HepG2 (cell line): ENCODE results near the gene HMCN2. TPM values are rescaled to one million over a fixed set of nuclear protein-coding genes. Genes with fewer than 3 reads are reported as not detected.

Source experiments
- ATAC-seq: fragments of 200-7000 bp; cut with Tn5 transposase; 3 replicates; pipeline ENCODE4 v1.9.1; 2020; ENCODE audit warnings: mild to moderate bottlenecking, moderate library complexity
- BruUV-seq: library from RNA; stranded (reverse); fragments of 400-500 nt; replicated peaks from 2 replicates; lab custom pipeline; 2021; lab: Mats Ljungman, UMichigan
- CTCF ChIA-PET: fragments of 300-600 bp; formaldehyde crosslinking; extraction: SDS; loops from one replicate; lab custom pipeline; 2021; ENCODE audit warnings: low total read pairs, inconsistent platforms, low intra/inter-chr PET ratio; lab: Yijun Ruan, JAX
- POLR2A ChIA-PET: fragments of 350-600 bp; sonication (Branson Sonifier 250); formaldehyde crosslinking; loops from one replicate; lab custom pipeline; 2020; ENCODE audit warnings: antibody characterized with exemption, inconsistent platforms; lab: Yijun Ruan, JAX
- DNase-seq: peaks from one replicate; pipeline ENCODE4 v3.0.0-alpha.2; 2015; ENCODE audit warnings: low spot score
- FAIRE-seq: peaks from 3 replicates; lab custom pipeline; 2011; peaks lifted over from hg19 to GRCh38; lab: Jason Lieb, UNC
- H2AFZ ChIP-seq: one replicate; pipeline ENCODE4 v1.6.1; 2011; ENCODE audit warnings: low read length, inconsistent platforms
- H3K27ac ChIP-seq: fragments of 300-600 bp; 3 replicates; pipeline ENCODE4 v1.8.0; 2011; ENCODE audit warnings: mixed run types, mild to moderate bottlenecking, mixed read lengths, low read length, inconsistent platforms; ENCODE audit not compliant: insufficient read depth; ENCODE audit errors: extremely low read length
- H3K27me3 ChIP-seq, 2 experiments: fragments of 200-600 bp in 1 of 2; 2 replicates in 1 of 2; 3 replicates in 1 of 2; pipeline versions ENCODE4 v1.6.0 to v1.8.0; 2011; ENCODE audit warnings: low read length in 2 of 2, mild to moderate bottlenecking in 2 of 2, moderate library complexity in 2 of 2, inconsistent platforms in 1 of 2; ENCODE audit not compliant: insufficient read depth in 2 of 2, control insufficient read depth in 1 of 2
- H3K36me3 ChIP-seq, 2 experiments: fragments of 200-600 bp in 1 of 2; replicated peaks in 1 of 2; 2 replicates in 1 of 2; 3 replicates in 1 of 2; pipeline versions ENCODE4 v1.5.1 to v1.8.0; 2011; ENCODE audit warnings: low read length in 2 of 2, inconsistent platforms in 1 of 2; ENCODE audit not compliant: insufficient read depth in 2 of 2, control insufficient read depth in 1 of 2
- H3K4me1 ChIP-seq: 2 replicates; pipeline ENCODE4 v1.5.1; 2012; ENCODE audit warnings: low read length, inconsistent platforms; ENCODE audit not compliant: insufficient read depth
- H3K4me2 ChIP-seq: 2 replicates; pipeline ENCODE4 v1.6.0; 2011; ENCODE audit warnings: low read depth, low read length, inconsistent platforms
- H3K4me3 ChIP-seq, 3 experiments: fragments of 200-600 bp in 1 of 3; sonication (generic), shearing (Covaris generic) in 1 of 3; replicated peaks in 1 of 3; 2 replicates each; pipeline ENCODE4 v1.5.1; 2011 to 2016; ENCODE audit warnings: low read length in 3 of 3, inconsistent platforms in 2 of 3, low read depth in 2 of 3, mild to moderate bottlenecking in 2 of 3, control low read depth in 1 of 3, mixed read lengths in 1 of 3; ENCODE audit not compliant: insufficient read depth in 1 of 3
- H3K79me2 ChIP-seq: one replicate; pipeline ENCODE4 v1.6.1; 2011; ENCODE audit warnings: low read length, inconsistent platforms; ENCODE audit not compliant: insufficient read depth
- H3K9ac ChIP-seq: 2 replicates; pipeline ENCODE4 v1.6.0; 2011; ENCODE audit warnings: mild to moderate bottlenecking, low read depth, low read length, inconsistent platforms; ENCODE audit not compliant: insufficient read depth
- H3K9me3 ChIP-seq: 2 replicates; pipeline ENCODE4 v1.5.1; 2012; ENCODE audit warnings: mild to moderate bottlenecking, low read length
- H4K20me1 ChIP-seq: 2 replicates; pipeline ENCODE4 v1.6.0; 2011; ENCODE audit warnings: inconsistent platforms, mild to moderate bottlenecking, low read length, moderate library complexity; ENCODE audit not compliant: insufficient read depth
- AKAP8 ChIP-seq: sonication (generic); formaldehyde crosslinking; IDR thresholded peaks from 2 replicates; pipeline ENCODE4 v1.5.1; 2020; ENCODE audit warnings: mild to moderate bottlenecking, missing genetic modification reagents
- ARID2 ChIP-seq: sonication (generic); formaldehyde crosslinking; IDR thresholded peaks from 2 replicates; pipeline ENCODE4 v1.8.1; 2022; ENCODE audit warnings: mild to moderate bottlenecking, missing genetic modification reagents, borderline replicate concordance
- ESRRA ChIP-seq: sonication (generic); formaldehyde crosslinking; IDR thresholded peaks from 2 replicates; pipeline ENCODE4 v1.5.1; 2020; ENCODE audit warnings: mild to moderate bottlenecking, low read depth, missing genetic modification reagents
- ETS1 ChIP-seq: sonication (generic); formaldehyde crosslinking; IDR thresholded peaks from 2 replicates; pipeline ENCODE4 v1.4.0; 2020; ENCODE audit warnings: missing genetic modification reagents
- FOXK1 ChIP-seq: sonication (generic); formaldehyde crosslinking; IDR thresholded peaks from 2 replicates; pipeline ENCODE4 v1.4.0; 2020; ENCODE audit warnings: low read depth, missing genetic modification reagents, borderline replicate concordance
- FOXM1 ChIP-seq: sonication (generic); formaldehyde crosslinking; IDR thresholded peaks from 2 replicates; pipeline ENCODE4 v1.5.0; 2020; ENCODE audit warnings: missing genetic modification reagents
- JUND ChIP-seq: sonication (generic); formaldehyde crosslinking; IDR thresholded peaks from 2 replicates; pipeline ENCODE4 v1.8.0; 2022; ENCODE audit warnings: mild to moderate bottlenecking, missing genetic modification reagents
- MED8 ChIP-seq: sonication (generic); formaldehyde crosslinking; IDR thresholded peaks from 2 replicates; pipeline ENCODE4 v1.8.1; 2023; ENCODE audit warnings: mild to moderate bottlenecking, missing genetic modification reagents; ENCODE audit not compliant: insufficient replicate concordance
- MTA1 ChIP-seq: sonication (generic); formaldehyde crosslinking; IDR thresholded peaks from 2 replicates; pipeline ENCODE4 v1.4.0; 2020; ENCODE audit warnings: missing genetic modification reagents, mild to moderate bottlenecking, borderline replicate concordance
- PCBP1 ChIP-seq: fragments of 200-400 bp; formaldehyde crosslinking; IDR thresholded peaks from 2 replicates; pipeline ENCODE4 v1.6.1; 2017; ENCODE audit warnings: mild to moderate bottlenecking, low read depth, low read length, borderline replicate concordance
- POLR2AphosphoS5 ChIP-seq: IDR thresholded peaks from 2 replicates; pipeline ENCODE4 v1.6.1; 2012; ENCODE audit warnings: low read depth, low read length
- POLR2G ChIP-seq: fragments of 200-400 bp; formaldehyde crosslinking; IDR thresholded peaks from 2 replicates; pipeline ENCODE4 v1.6.1; 2018; ENCODE audit warnings: mild to moderate bottlenecking, low read depth, low read length, moderate library complexity
- THAP8 ChIP-seq: sonication (generic); formaldehyde crosslinking; IDR thresholded peaks from 2 replicates; pipeline ENCODE4 v1.5.1; 2020; ENCODE audit warnings: missing genetic modification reagents, mild to moderate bottlenecking, borderline replicate concordance
- ZFX ChIP-seq: sonication (generic); formaldehyde crosslinking; IDR thresholded peaks from 2 replicates; pipeline ENCODE4 v1.4.0; 2020; ENCODE audit warnings: mild to moderate bottlenecking, low read depth, missing genetic modification reagents, moderate library complexity
- ZNF552 ChIP-seq: sonication (generic); formaldehyde crosslinking; IDR thresholded peaks from 2 replicates; pipeline ENCODE4 v1.9.0; 2022; ENCODE audit warnings: missing genetic modification reagents, mild to moderate bottlenecking, borderline replicate concordance
- whole genome bisulfite sequencing: methylation state at CpG from one replicate; pipeline ENCODE4 v1.1.6; 2017; ENCODE audit warnings: low lambda C conversion rate; 5-methylcytosine and 5-hydroxymethylcytosine counted together
- in situ Hi-C: cut with HindIII; loops from 2 replicates; pipeline ENCODE4 v1.10.0; 2017; ENCODE audit warnings: low pct_unique_long_range_greater_than_20kb; ENCODE audit not compliant: extremely low pct_ligation_motif_present
- intact Hi-C: fragments of 100-400 bp; cut with micrococcal nuclease; formaldehyde crosslinking; loops from one replicate; pipeline ENCODE4 v1.10.0; 2022; ENCODE audit not compliant: unreplicated experiment
- polyA plus RNA-seq, 8 experiments: library from polyadenylated mRNA; depleted of rRNA in 3 of 8; stranded (reverse) in 7 of 8; unstranded in 1 of 8; fragments of >200 nt; fragmentation: Illumina TruSeq in 4 of 8; extraction: Trizol in 4 of 8; gene quantifications; 2 replicates each; pipeline versions ENCODE4 v1.2.1 to v1.2.3, GENCODE V29; 2011 to 2016; ENCODE audit warnings: low read depth in 4 of 8, missing spikeins in 1 of 8, mixed read lengths in 1 of 8; ENCODE audit not compliant: insufficient read depth in 1 of 8
- total RNA-seq, 5 experiments: library from RNA; depleted of rRNA; stranded (reverse); fragments of >200 nt; fragmentation: Illumina TruSeq; extraction: Trizol; gene quantifications; 2 replicates each; pipeline ENCODE4 v1.2.3, GENCODE V29; 2016; ENCODE audit warnings: low read depth in 1 of 5
- TF ChIP-seq, protein P1 (sequence below): sonication (generic); formaldehyde crosslinking; IDR thresholded peaks from 2 replicates; pipeline ENCODE4 v1.5.0; 2020; ENCODE audit warnings: missing genetic modification reagents

The HMCN2 gene
- total and polyA plus RNA-seq, 2 of the 13 experiments (the other 11 are each of a cell fraction or from before 2014, with no cell fraction given): 0.09 TPM; not detected in 1

GRCh38 chr9:130445268-130445983 lies 179.9 kb downstream of the HMCN2 start (continued):
- TF ChIP-seq THAP8 (no peak), POLR2G (peak; percentile 32; the same call in 1 of the 2 replicates), PCBP1 (no peak), ETS1 (CRISPR knock-in tag) (no peak), MED8 (CRISPR knock-in tag) (no peak), JUND (no peak)
- TF ChIP-seq, all 625 proteins: peak for 62

DNA sequence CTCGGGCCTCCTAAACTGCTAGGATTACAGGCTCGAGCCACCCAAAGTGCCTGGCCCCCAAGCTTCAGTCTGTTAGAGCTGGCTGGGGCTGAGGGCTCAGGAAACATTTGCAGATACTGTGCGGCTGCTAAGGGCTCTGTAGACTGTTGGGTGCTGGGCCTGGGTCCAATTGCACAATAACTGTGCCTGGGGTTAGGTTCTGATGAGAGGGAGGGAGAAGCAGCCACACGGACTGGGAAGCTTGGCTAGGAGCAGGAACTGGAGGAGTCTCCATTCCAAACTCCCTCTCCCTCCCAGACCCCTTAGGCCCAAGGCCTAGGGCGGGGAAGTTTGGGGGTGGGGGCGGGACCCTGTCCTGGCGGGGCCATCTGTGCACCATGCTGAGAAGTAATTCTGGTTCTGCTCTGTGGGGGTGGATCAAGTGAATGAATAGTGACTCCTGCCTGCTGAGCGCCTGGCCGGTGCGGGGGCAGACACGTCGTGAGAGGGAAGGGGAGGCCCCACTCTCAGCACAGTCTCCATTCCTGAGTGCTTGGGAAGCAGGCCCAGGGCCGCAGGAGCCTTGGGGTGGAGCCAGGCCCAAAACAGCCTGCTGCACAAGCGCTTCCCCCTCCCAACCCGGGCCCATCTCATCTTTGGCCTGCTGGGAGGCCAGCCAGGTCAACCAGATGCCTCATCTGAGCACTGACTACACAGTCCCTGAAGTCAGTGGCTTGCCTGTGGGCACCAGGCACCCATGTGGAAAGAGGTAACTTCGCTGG lies 180.7 kb downstream of the HMCN2 start:
- Histone ChIP-seq H3K4me1 (peaks cover 71% of the 10 kb centered on the region), H3K9ac (peak overlapping the region; percentile 54), H4K20me1 (peaks cover 5% of the 10 kb centered on the region; the same call in 1 of the 2 replicates), H3K27me3 (no peaks in the 10 kb centered on the region; a peak in 1 of 5 replicates), H2AFZ (no peak overlapping the region), H3K9me3 (peaks cover 3% of the 10 kb centered on the region; the same call in 1 of the 2 replicates), H3K36me3 (no peaks in the 10 kb centered on the region), H3K79me2 (no peaks in the 10 kb centered on the region), H3K4me3 (peak overlapping the region; percentile 62 to 86 (median 75)), H3K27ac (peak overlapping the region; percentile 40), H3K4me2 (peak overlapping the region; percentile 93)
- POLR2A ChIA-PET: interaction anchor here (0.7 to 1.2 kb wide), 5 partner anchors 13 to 255 kb away, joined by 3 read pairs; no protein-coding TSS in a partner anchor
- in situ Hi-C loops: no loop called here
- ATAC-seq (peak; percentile 29), FAIRE-seq (no peak), DNase-seq (peak; percentile 38)
- BruUV-seq: no TSS peak
- WGBS: 8% methylated on average over 4 of the region's 16 CpGs
- intact Hi-C loops: no loop called here
- CTCF ChIA-PET: no interaction called here
- TF ChIP-seq ARID2: no peak
- TF ChIP-seq ZFX (CRISPR knock-in tag): 0 out of 2 replicates have a peak, but pooled peaks have one; percentile 41
- TF ChIP-seq, protein P1, sequence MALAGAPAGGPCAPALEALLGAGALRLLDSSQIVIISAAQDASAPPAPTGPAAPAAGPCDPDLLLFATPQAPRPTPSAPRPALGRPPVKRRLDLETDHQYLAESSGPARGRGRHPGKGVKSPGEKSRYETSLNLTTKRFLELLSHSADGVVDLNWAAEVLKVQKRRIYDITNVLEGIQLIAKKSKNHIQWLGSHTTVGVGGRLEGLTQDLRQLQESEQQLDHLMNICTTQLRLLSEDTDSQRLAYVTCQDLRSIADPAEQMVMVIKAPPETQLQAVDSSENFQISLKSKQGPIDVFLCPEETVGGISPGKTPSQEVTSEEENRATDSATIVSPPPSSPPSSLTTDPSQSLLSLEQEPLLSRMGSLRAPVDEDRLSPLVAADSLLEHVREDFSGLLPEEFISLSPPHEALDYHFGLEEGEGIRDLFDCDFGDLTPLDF: no peak
- no peak for TF ChIP-seq FOXK1 (CRISPR knock-in tag)
- TF ChIP-seq MTA1 (CRISPR knock-in tag): no peak
- no peak for TF ChIP-seq FOXM1 (CRISPR knock-in tag)
- no peak for TF ChIP-seq AKAP8 (CRISPR knock-in tag)
- no peak for TF ChIP-seq POLR2AphosphoS5
- no peak for TF ChIP-seq ESRRA (CRISPR knock-in tag)
- no peak for TF ChIP-seq ZNF552 (CRISPR knock-in tag)
